Eye (tissue), 1 donor: ENCODE results near the gene FXYD6.

Experiments
- DNase-seq: peaks from one replicate; pipeline ENCODE4 v3.0.0-alpha.2; 2015

The FXYD6 gene

GRCh38 chr11:117827521-117828511 lies 48.6 kb downstream of the FXYD6 start:
- DNase-seq = no peak

- no peak for DNase-seq
Observed at GRCh38 chr11:117826832-117827231, 49.6 kb downstream of the FXYD6 start.

GRCh38 chr11:117826190-117826570 lies 50.3 kb downstream of the FXYD6 start:
- no peak for DNase-seq

GRCh38 chr11:117825538-117826189 lies 50.8 kb downstream of the FXYD6 start:
- DNase-seq = no peak

GRCh38 chr11:117824571-117825537 lies 51.6 kb downstream of the FXYD6 start, which contains the start of gene FXYD2:
Gene FXYD2, minus strand, starts transcription at chr11:117824744. Its CDS starts 66 bp downstream, at chr11:117824678.
- no peak for DNase-seq

GRCh38 chr11:117823946-117824420 lies 52.5 kb downstream of the FXYD6 start:
- peak; percentile 58 for DNase-seq

GRCh38 chr11:117823294-117823945 lies 53.0 kb downstream of the FXYD6 start:
- no peak for DNase-seq

- no peak for DNase-seq
Observed at GRCh38 chr11:117822074-117823033, 54.1 kb downstream of the FXYD6 start.

- DNase-seq = no peak
Observed at GRCh38 chr11:117821431-117821830, 55.0 kb downstream of the FXYD6 start.

GRCh38 chr11:117820516-117820915 lies 55.9 kb downstream of the FXYD6 start:
- DNase-seq = no peak

GRCh38 chr11:117820071-117820470 lies 56.4 kb downstream of the FXYD6 start:
- no peak for DNase-seq

GRCh38 chr11:117819096-117820040 lies 57.1 kb downstream of the FXYD6 start:
- peak; percentile 96 for DNase-seq

- no peak for DNase-seq
Observed at GRCh38 chr11:117818041-117818873, 58.2 kb downstream of the FXYD6 start.

- peak; percentile 96 for DNase-seq
Observed at GRCh38 chr11:117817368-117818040, 59.0 kb downstream of the FXYD6 start.

GRCh38 chr11:117816846-117817367 lies 59.6 kb downstream of the FXYD6 start:
- no peak for DNase-seq

GRCh38 chr11:117816151-117816741 lies 60.2 kb downstream of the FXYD6 start:
- peak; percentile 86 for DNase-seq

GRCh38 chr11:117815262-117815803 lies 61.1 kb downstream of the FXYD6 start:
- DNase-seq = no peak
